ENCODE measurements around the gene C13orf42.

Gene C13orf42

DNA sequence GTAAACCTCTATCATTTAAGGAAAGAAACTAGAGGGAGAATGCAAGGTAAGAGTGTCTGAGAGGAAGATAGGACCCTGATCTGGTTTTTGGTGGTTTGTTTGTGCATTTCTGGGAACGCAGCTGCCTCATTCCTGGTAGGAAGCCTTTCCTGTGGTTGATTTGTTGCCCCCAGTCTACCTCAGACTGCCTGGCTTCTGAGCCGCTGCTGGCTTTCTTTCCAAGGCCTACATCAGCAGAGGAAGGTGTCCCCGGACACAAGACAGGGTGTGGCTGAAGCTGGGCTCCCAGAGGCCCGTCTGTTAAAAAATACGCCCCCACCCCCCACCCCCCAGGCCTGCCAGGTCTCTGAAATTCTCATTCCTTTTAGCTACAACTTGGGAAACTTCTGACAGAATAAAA, 42.6 kb downstream of the C13orf42 start:
- peaks cover 0 to 20% of the 10 kb centered on the region in 2 experiments for H3K4me1 ChIP-seq (ENCODE audit: control insufficient read depth in 1 of 2, insufficient read depth in 1 of 2, low read depth in 1 of 2, low read length in 1 of 2)
- TF ChIP-seq, protein P1, sequence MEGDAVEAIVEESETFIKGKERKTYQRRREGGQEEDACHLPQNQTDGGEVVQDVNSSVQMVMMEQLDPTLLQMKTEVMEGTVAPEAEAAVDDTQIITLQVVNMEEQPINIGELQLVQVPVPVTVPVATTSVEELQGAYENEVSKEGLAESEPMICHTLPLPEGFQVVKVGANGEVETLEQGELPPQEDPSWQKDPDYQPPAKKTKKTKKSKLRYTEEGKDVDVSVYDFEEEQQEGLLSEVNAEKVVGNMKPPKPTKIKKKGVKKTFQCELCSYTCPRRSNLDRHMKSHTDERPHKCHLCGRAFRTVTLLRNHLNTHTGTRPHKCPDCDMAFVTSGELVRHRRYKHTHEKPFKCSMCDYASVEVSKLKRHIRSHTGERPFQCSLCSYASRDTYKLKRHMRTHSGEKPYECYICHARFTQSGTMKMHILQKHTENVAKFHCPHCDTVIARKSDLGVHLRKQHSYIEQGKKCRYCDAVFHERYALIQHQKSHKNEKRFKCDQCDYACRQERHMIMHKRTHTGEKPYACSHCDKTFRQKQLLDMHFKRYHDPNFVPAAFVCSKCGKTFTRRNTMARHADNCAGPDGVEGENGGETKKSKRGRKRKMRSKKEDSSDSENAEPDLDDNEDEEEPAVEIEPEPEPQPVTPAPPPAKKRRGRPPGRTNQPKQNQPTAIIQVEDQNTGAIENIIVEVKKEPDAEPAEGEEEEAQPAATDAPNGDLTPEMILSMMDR (IDR thresholded peaks at IDR 0.05) = no peak
- peaks cover 30% of the 10 kb centered on the region for H3K27me3 ChIP-seq
- no peak overlapping the region for H3K4me3 ChIP-seq (ENCODE audit: low read depth in 1 of 2, low read length in 1 of 2)
- H3K36me3 ChIP-seq = no peaks in the 10 kb centered on the region
- H3K9me3 ChIP-seq = no peaks in the 10 kb centered on the region
- H3K27ac ChIP-seq = no peak overlapping the region

DNA sequence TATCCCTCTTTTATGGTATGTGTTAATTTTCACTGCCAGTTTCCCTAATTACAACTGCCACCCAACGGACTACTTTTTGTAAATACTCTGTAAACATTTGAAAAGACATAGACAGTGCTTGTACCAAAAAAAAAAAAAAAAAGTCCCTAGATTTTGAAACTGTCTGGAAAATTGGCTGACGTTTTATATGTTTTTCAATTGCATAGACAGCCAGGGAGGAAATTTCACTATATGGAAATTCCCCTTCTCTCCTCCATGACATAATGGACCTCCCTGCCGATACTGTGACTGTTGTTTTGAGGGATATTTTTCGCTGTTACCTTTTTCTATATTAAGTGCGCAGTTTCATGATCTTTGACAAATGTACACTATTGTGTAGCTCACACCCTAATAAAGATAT, 43.4 kb downstream of the C13orf42 start:
- no peak overlapping the region for H3K4me3 ChIP-seq (ENCODE audit: low read depth in 1 of 2, low read length in 1 of 2)
- TF ChIP-seq, protein P1 (IDR thresholded peaks at IDR 0.05) = no peak
- peaks cover 0 to 20% of the 10 kb centered on the region in 2 experiments for H3K4me1 ChIP-seq (ENCODE audit: control insufficient read depth in 1 of 2, insufficient read depth in 1 of 2, low read depth in 1 of 2, low read length in 1 of 2)
- H3K27ac ChIP-seq = no peak overlapping the region
- peaks cover 30% of the 10 kb centered on the region for H3K27me3 ChIP-seq
- H3K9me3 ChIP-seq = no peaks in the 10 kb centered on the region
- H3K36me3 ChIP-seq = no peaks in the 10 kb centered on the region

DNA sequence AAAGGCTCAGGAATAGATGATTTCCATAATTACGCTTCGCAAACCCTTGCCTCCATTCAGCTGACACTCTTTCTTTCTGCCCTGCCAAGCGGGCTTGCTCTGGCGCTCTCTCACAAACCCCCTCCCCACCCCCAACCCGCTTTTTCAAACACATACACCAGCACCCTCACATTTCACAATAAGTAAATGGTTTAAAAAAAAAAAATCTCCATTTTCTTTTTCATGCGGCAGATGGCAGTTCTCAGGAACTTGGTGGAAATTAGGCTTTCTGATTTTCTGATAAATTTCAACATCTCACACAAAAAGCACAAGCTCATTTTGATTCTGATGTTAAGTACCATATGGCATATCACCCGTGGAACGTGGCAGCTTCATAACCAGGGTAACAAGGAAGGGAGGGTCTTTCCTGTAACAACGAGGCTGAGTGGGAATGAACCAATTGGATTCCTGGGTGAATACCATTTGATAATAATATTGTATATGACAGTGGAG, 43.8 kb downstream of the C13orf42 start:
- no peak overlapping the region for H3K27ac ChIP-seq
- no peak overlapping the region for H3K4me3 ChIP-seq (ENCODE audit: low read depth in 1 of 2, low read length in 1 of 2)
- TF ChIP-seq, protein P1 (IDR thresholded peaks at IDR 0.05) = no peak
- no peaks in the 10 kb centered on the region for H3K9me3 ChIP-seq
- H3K36me3 ChIP-seq = no peaks in the 10 kb centered on the region
- peaks cover 30% of the 10 kb centered on the region for H3K27me3 ChIP-seq
- peaks cover 0 to 20% of the 10 kb centered on the region in 2 experiments for H3K4me1 ChIP-seq (ENCODE audit: control insufficient read depth in 1 of 2, insufficient read depth in 1 of 2, low read depth in 1 of 2, low read length in 1 of 2)

DNA sequence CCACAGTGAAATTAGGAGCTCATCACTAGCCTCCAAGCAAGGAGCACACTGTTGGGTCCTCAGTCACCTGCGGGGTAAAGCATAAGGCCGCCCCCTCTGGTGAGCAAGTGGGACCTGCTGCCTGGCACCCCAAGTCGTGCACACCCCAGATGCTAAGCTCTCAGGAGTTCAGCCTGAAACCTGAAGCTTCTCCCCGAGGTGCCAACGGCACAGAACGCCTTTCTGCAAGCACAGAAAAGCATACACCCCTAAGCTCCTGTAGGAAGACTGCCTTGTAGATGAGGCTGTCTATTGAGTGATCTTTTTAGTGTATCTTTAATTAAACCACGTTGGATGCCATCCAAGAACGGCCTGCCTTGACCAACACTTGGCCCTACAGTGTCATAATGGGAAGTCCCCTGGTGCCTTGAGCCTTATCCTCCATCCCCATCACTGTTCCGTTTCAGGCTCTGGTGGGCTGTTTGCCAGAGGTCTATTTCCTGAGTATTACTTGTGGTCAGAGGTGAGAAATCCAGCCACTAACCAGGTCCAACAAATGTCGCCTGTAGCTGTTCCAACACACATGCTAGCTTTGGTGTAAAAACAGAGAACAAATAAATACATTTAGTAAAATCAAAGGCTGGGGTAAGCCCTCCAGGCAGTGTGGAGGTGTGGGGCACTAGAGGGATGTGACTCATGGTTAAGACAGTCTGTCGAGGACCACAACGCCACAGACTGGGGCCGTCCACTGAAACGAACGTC, 44.8 kb downstream of the C13orf42 start:
- Histone ChIP-seq H3K36me3 (no peaks in the 10 kb centered on the region), H3K9me3 (no peaks in the 10 kb centered on the region), H3K4me3 (ENCODE audit: low read depth in 1 of 2, low read length in 1 of 2) (no peak overlapping the region), H3K27me3 (peaks cover 30% of the 10 kb centered on the region), H3K4me1 (ENCODE audit: control insufficient read depth in 1 of 2, insufficient read depth in 1 of 2, low read depth in 1 of 2, low read length in 1 of 2) (peaks cover 0 to 20% of the 10 kb centered on the region in 2 experiments), H3K27ac (no peak overlapping the region)
- TF ChIP-seq, protein P1 (IDR thresholded peaks at IDR 0.05) = no peak

DNA sequence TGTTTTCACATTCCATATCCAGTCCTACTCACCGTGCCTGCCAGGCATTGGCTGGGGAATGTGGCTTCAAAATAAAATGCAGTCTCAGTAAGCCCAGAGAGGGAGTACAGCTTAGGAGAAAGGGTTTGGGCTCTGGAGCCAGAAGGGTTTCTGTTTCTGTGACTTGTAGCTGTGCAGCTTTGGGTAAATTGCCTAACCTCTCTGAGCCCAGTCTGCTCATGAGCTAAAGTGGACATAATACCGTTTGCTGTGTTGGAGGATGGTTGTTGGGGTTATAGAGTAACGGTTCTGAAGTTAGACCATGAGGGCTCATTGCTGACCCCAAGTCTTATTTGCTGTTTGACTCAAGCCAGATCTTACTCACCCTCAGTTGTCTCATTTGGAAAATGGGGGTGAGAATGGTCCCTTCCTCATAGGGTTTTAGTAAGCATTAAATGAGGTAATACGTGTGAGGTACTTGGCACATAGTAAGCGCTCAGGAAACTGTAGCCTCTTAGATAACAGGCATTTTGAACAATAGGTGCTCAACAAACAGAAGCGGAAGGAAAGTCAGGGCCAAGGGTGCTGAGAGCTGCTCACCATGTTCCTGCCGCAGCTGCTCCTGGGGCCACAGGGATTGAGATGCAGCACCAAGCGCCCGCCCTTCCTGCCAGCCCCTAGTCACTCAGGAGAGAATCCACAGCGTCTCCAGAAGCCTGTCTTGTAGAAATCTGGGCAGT, 45.5 kb downstream of the C13orf42 start:
- Histone ChIP-seq H3K4me1 (ENCODE audit: control insufficient read depth in 1 of 2, insufficient read depth in 1 of 2, low read depth in 1 of 2, low read length in 1 of 2) (peaks cover 0 to 20% of the 10 kb centered on the region in 2 experiments), H3K27me3 (peaks cover 30% of the 10 kb centered on the region), H3K36me3 (no peaks in the 10 kb centered on the region), H3K9me3 (no peaks in the 10 kb centered on the region), H3K4me3 (ENCODE audit: low read depth in 1 of 2, low read length in 1 of 2) (no peak overlapping the region), H3K27ac (no peak overlapping the region)
- TF ChIP-seq, protein P1 (IDR thresholded peaks at IDR 0.05) = no peak
